Upper lobe of right lung (tissue), 1 donor: Measurements from ENCODE around the gene ARHGAP31. TPM values are rescaled to one million over a fixed set of nuclear protein-coding genes. Genes with fewer than 3 reads are reported as not detected.
"Not testable (repeated sequence)": the region's sequence is repeated elsewhere in the genome, so short reads cannot be mapped to it uniquely, and the experiment has no call there.

Source experiments
- ATAC-seq: fragments of 200-7000 bp; cut with Tn5 transposase; one replicate; pipeline ENCODE4 v1.9.1; 2020; ENCODE audit warnings: mild to moderate bottlenecking, moderate library complexity
- DNase-seq: peaks from one replicate; pipeline ENCODE4 v3.0.0-alpha.2; 2020
- H3K27ac ChIP-seq: fragments of 200-600 bp; one replicate; pipeline ENCODE4 v1.8.0; 2022
- H3K27me3 ChIP-seq: fragments of 200-600 bp; one replicate; pipeline ENCODE4 v1.8.0; 2022; ENCODE audit warnings: mild to moderate bottlenecking
- H3K36me3 ChIP-seq: fragments of 200-600 bp; one replicate; pipeline ENCODE4 v1.8.0; 2022
- H3K4me1 ChIP-seq: fragments of 200-600 bp; one replicate; pipeline ENCODE4 v1.8.0; 2022
- H3K4me3 ChIP-seq: fragments of 200-600 bp; one replicate; pipeline ENCODE4 v1.8.0; 2022; ENCODE audit warnings: mild to moderate bottlenecking
- H3K9me3 ChIP-seq: fragments of 200-600 bp; one replicate; pipeline ENCODE4 v1.8.0; 2022
- intact Hi-C: fragments of 100-400 bp; cut with DNase I; formaldehyde crosslinking; loops from one replicate; pipeline ENCODE4 v1.11.0; 2022
- total RNA-seq: library from RNA; stranded (reverse); fragmentation: NEBNext Ultra II Directional; extraction: Animal tissue kit (Norgen Biotek cat#: 25700); gene quantifications from one replicate; pipeline ENCODE4 v1.2.1, GENCODE V29; 2021
- TF ChIP-seq, protein P1 (sequence below): fragments of 200-600 bp; IDR thresholded peaks from one replicate; pipeline ENCODE4 v1.8.0; 2022; ENCODE audit warnings: antibody characterized with exemption
- donor health status: DM: no; HTN: yes; CAD: no; lungs with severe emphysema.

Gene ARHGAP31
- total RNA-seq, 1 donor from 2014 or later, result 117 TPM

DNA sequence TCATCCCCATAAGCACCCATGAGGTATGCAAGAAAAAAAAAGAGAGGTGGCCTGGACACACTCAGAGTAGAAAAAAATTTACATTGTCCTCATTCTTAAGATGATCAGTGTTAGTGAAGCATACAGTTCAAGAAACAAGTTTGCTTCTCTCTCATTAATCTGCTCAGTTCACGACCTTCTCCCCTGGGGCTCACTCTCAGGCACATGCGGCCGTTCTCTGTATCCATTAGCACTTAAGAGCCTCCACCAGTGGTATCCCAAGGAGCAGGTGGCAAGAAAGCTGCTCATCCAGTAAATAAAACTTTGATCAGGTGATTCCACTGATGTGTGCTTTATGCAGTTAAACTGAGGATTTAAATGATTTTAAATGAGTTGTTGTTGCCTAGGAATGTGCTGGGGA, 57.4 kb downstream of the ARHGAP31 start:
- no peaks in the 10 kb centered on the region for H3K9me3 ChIP-seq
- H3K4me1 ChIP-seq, result peaks cover 63% of the 10 kb centered on the region
- intact Hi-C loops, result no loop called here
- H3K27ac ChIP-seq, result no peak overlapping the region
- H3K4me3 ChIP-seq, result no peak overlapping the region
- no peaks in the 10 kb centered on the region for H3K27me3 ChIP-seq
- TF ChIP-seq, protein P1, sequence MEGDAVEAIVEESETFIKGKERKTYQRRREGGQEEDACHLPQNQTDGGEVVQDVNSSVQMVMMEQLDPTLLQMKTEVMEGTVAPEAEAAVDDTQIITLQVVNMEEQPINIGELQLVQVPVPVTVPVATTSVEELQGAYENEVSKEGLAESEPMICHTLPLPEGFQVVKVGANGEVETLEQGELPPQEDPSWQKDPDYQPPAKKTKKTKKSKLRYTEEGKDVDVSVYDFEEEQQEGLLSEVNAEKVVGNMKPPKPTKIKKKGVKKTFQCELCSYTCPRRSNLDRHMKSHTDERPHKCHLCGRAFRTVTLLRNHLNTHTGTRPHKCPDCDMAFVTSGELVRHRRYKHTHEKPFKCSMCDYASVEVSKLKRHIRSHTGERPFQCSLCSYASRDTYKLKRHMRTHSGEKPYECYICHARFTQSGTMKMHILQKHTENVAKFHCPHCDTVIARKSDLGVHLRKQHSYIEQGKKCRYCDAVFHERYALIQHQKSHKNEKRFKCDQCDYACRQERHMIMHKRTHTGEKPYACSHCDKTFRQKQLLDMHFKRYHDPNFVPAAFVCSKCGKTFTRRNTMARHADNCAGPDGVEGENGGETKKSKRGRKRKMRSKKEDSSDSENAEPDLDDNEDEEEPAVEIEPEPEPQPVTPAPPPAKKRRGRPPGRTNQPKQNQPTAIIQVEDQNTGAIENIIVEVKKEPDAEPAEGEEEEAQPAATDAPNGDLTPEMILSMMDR, result no peak
- no peaks in the 10 kb centered on the region for H3K36me3 ChIP-seq
- ATAC-seq (no peak), DNase-seq (no peak)

DNA sequence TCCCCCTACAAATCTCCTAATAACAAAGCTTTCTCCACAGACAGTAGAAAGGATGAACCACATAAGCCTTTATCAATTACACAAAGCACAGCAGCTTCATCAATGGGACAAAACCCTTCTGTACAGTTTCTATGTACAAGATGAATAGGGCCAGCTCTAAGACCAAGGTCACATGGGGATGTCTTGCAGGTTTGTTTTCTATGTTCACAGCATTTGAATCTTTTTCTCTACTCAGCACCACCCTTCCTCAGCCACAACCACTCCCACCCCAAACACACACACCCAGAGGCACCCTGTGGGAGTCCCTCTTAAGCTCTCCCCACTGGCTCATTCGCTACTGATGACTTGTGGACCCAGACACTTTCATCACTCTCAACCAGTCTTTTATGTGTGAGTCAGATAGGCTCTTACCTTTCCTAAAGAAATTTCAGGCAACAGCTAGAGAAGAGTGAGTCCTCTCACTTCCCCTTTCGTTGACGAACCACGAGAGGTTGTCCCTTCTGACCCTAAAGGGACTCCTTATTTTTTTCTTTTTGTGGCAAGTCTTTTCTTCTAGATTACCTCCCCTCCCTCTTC, 57.9 kb downstream of the ARHGAP31 start:
- no peaks in the 10 kb centered on the region for H3K27me3 ChIP-seq
- no peaks in the 10 kb centered on the region for H3K9me3 ChIP-seq
- DNase-seq (no peak), ATAC-seq (peak; percentile 73)
- H3K4me1 ChIP-seq, result peaks cover 67% of the 10 kb centered on the region
- no peaks in the 10 kb centered on the region for H3K36me3 ChIP-seq
- peak overlapping the region; percentile 51 for H3K27ac ChIP-seq
- no peak overlapping the region for H3K4me3 ChIP-seq
- TF ChIP-seq, protein P1, result no peak
- intact Hi-C loops, result no loop called here

DNA sequence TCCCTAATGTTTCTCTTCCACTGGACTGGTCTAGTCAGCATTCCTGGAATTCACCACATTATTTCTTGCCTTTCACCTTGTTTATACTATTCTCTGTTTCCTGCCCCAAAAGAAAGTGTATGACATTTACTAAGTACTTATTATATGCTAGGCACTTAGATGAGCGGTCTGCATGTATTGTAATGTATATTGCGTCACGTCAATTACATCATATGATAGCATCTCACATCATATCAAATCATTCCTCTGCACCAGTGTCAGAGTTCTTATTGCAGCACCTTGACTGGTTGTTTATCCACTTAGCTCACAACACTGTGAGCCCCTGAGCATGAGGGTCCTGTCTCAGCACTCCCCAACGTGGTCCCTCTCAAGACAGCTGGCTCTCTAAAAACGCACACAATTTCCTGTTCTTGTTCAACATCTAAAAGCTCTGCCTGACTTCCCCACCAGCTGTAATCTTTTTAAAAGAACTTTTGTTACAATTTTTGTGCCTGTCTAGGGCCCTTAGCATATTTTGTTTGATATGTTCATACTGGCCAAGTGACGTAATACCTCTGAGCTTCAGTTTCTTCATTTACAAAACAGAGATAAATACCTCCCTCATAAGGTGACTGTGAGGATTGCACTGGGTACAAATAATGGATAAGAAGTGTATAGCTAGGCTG, 58.8 kb downstream of the ARHGAP31 start:
- no peaks in the 10 kb centered on the region for H3K36me3 ChIP-seq
- H3K27me3 ChIP-seq, result no peaks in the 10 kb centered on the region
- intact Hi-C loops, result no loop called here

DNA sequence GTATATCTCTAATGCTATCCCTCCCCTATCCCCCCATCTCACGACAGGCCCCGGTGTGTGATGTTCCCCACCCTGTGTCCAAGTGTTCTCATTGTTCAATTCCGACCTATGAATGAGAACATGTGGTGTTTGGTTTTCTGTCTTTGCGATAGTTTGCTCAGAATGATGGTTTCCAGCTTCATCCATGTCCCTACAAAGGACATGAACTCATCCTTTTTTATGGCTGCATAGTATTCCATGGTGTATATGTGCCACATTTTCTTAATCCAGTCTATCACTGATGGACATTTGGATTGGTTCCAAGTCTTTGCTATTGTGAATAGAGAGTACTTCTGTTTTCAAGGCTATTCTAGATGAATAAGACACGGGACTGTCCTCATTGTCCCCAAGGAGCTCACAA, 61.4 kb downstream of the ARHGAP31 start:
- H3K27me3 ChIP-seq, DNase-seq, ATAC-seq, H3K4me3 ChIP-seq, intact Hi-C loops, H3K36me3 ChIP-seq, H3K9me3 ChIP-seq, H3K27ac ChIP-seq: not testable (repeated sequence)
- peaks cover 65% of the 10 kb centered on the region for H3K4me1 ChIP-seq

More for the DNA sequence above, 58.8 kb downstream of the ARHGAP31 start:
- ATAC-seq (peak; percentile 76), DNase-seq (no peak)
- TF ChIP-seq, protein P1, result peak; percentile 46
- Histone ChIP-seq H3K4me1 (peaks cover 69% of the 10 kb centered on the region), H3K9me3 (no peaks in the 10 kb centered on the region), H3K4me3 (no peak overlapping the region), H3K27ac (peak overlapping the region; percentile 51)

DNA sequence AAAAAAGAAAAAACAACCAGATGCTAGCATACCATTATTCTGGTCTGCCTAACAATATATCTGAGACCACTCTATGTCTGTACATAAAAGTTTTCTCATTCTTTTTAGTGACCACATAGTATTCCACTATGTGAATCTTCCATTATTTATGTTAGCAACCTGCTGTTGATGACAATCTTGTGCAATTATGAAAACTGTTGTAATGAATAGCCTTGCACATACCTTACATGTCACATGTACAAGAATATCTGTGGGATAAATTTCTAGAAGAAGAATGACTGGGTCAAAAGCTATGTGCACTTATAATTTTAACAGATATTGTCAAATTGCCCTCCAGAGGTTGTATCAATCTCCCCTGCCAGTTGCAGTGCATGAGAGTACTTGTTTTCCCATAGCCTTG, 62.5 kb downstream of the ARHGAP31 start:
- Histone ChIP-seq H3K36me3 (no peaks in the 10 kb centered on the region), H3K27ac (no peak overlapping the region), H3K4me3 (no peak overlapping the region), H3K27me3 (no peaks in the 10 kb centered on the region), H3K9me3 (no peaks in the 10 kb centered on the region), H3K4me1 (peaks cover 54% of the 10 kb centered on the region)
- intact Hi-C loops, result no loop called here
- no peak for DNase-seq
- TF ChIP-seq, protein P1, result no peak
- ATAC-seq, result no peak

DNA sequence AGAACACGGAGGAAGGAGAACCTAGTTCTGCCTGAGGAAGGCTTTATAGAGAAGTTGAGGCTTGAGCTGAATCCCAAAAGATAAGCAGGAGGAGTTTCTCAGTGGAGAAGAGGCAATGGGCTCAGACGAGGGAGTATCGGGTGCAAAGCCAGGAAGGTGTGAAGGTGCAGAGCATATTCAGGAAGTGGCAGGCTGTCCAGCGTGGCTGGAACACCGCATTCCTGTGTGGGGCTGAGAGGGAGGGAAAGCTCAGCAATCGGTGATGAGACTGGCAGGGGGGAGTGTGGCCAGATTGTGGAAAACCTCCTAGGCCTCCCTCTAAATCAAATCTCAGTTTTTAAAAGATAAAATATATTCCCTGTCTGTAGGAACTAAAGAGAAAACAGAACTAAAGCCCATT, 63.0 kb downstream of the ARHGAP31 start:
- Histone ChIP-seq H3K27me3 (no peaks in the 10 kb centered on the region), H3K4me1 (peaks cover 49% of the 10 kb centered on the region), H3K4me3 (peak overlapping the region; percentile 8), H3K36me3 (no peaks in the 10 kb centered on the region), H3K27ac (no peak overlapping the region), H3K9me3 (no peaks in the 10 kb centered on the region)
- intact Hi-C loops, result no loop called here
- DNase-seq (peak; percentile 69), ATAC-seq (peak; percentile 65)
- TF ChIP-seq, protein P1, result no peak
